NCI-H2107 treated with DMSO at 0.1 percent for 48 hours (cell line): ENCODE measurements around the gene NHEJ1.

Experiments used
- DNase-seq: peaks from one replicate; lab custom pipeline; 2025; ENCODE audit not compliant: unreplicated experiment; lab: John Stamatoyannopoulos, UW

The NHEJ1 gene

DNA sequence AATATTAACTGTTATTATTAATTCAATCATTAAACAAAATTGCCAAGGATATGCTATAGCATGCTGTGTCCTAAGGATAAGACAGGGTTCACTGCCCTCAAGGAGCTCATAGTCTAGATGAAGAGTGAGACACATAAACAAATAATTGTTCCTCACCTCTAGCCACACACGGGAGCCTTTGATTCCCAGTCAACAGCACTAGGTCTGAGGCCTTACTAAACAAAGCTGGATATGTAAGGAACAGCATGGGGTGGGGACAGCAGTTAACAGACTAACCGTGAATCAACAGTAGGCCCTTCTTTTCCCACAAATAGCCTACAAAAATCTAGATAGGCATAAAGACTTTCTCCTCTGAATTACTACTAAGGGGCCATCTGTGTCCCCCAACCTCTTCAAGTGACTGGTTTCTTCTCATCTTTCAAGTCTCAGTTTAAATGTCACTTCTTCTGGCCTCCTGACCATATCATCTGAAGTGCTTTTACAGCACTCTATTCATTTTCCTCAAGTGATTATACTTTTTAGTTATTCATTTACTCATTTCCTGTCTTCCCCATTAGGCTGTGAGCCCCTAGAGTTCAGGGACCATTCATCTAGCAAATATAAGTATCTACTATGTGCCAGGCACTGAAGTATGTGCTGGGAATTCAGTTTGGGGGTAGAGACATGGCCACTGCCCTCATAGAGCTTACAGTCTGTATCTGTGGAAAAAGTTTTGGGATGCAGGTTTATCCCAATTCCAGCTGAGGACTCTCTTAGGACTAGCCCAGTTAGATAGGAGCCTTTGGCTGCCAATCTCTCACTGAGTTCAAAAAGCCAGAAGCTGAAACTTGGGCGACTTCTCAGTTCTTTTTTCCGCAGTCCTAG, 69.9 kb downstream of the NHEJ1 start:
- no peak for DNase-seq

DNA sequence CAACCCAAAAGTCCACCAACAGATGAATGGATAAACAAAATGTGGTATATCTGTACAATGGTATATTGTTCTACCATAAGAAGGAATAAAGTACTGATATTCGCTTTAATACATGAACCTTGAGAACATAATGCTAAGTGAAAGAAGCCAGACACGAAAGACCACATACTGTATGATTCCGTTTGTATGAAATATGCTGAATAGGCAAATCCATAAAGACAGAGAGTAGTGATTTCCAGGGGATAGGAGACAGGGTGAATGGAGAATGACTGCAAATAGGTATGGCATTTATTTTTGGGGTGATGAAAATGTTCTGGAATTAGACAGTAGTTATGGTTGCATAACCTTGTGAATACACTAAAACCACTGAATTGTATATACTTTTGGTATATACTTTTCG, 71.3 kb downstream of the NHEJ1 start:
- no peak for DNase-seq

DNA sequence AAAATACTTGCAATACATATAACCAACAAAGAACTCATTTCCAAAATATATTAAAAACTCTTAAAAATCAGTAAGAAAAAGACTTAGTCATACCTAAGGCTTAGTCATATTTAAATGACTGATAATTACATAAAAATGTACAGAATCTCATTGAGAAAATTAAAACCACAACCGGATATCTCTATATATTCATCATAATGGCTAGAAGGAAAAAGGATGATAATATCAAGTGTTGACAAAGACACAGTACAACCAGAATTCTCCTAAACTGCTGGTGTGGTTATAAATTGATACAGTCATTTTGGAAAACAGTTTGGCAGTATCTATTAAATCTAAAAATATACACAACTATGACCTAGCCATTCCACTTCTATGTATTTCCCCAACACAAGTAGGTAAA, 72.8 kb downstream of the NHEJ1 start:
- DNase-seq = no peak

DNA sequence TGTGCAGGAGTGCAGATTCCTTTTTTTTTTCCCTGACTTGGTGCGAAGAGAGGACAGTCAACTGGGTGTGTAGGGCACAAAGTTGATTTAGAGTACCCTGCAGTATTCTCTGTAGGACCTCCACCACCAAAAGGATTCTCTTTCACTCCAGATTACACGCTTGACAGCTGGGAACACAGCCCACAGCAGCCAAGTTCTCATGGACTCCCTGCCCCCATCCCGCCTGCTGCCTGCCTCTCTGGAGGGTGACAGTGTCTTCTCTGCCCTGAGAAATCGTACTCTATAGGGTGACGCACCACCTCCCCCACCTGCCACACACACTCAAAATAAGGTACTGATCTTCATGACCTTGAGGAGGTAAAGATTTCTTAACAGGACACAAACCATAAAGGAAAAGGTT, 73.3 kb downstream of the NHEJ1 start:
- DNase-seq = no peak

DNA sequence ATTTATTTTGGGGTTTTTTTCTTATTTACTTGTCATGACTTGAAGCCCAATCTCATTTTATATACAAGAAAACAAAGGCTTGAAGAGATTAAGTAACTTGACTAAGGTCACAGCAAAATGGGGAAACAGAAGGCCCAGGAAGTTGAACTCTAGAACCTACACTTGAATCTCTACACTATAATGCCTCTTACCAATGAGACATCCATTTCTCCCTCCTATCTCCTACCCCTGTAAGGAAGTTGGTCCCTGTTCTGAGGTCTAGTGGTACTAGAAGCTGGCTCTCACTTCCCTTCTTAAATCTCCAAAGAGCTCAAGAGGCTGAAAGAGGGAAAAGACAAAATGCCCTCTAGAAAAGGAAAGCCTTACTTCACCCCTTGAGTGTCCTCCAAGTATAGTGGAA, 74.4 kb downstream of the NHEJ1 start:
- DNase-seq = no peak

DNA sequence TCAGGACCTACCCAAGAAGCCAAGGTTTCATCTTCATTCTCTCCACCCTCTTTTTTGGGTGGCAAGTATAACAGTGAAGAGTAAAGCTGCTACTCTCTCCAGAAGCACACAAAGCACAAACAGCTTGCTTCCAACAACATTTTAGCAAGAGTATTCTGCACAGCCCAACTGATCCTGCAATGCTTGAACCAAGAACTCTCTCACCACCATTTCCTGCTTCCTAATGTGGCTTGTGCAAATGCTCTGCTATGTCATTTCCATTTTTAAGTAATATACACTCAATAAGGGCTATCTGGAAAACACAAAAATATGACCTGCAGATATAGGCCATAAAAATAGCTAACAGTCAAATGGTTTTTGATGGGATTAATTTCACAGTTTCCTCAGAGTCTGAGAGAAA, 75.8 kb downstream of the NHEJ1 start:
- no peak for DNase-seq

DNA sequence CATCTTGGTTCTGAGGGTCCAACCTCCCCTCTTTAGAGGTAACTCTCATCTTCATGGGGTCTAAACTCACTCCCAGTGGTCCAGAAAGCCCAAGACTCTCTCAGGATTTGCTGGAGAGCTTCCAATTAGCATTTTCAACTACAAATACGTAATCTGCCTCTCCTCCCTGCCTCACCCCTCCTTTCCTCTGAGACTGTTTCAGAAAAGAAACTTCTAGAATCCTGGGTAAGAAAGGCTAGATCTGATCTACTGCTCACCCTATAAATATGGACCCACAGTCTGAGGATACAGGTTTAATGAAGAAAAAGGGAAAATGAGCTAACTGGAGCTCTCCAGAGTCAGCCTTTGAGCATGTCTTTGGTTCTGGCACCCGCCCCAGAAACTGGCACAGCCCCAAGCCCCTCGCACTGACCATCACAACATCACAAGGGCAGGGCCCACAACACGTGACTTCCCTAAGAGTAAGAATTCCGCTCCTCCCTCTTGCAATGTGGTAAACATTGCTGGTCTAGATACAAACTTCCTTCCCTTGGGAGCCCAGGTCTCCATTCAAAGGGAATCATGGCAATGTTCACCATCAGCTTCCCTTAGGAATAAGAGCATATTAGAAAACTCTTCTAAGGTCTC, 78.2 kb downstream of the NHEJ1 start:
- DNase-seq = no peak

DNA sequence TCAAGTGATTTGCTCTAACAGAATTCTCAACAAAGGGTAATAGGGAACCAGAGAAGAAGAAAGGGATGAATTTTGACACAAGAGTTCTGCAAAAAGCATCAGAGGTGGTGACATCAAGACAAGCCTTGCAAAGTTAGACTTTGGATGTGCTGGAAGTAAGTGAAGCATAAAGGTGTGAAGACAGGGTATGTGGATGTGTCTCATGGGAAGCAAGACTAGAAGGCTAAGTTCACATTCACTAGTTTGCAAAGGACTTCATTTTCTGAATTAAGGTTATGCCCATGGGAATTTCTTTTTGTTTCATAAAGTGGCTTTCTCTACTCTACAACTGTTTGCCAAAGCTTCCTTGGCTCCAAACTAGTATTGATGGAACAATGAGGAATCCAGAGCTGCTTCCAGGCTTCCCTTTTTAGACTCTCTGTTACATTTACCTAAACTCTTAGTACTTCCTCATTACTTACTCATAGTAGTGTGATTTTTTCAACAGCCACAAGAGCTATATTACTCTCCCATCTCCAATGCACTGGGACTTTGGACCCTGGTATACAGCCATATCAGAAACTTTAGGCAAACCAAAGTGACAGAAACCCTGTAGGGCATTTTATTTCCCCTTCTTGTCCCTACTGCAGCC, 78.8 kb downstream of the NHEJ1 start:
- no peak for DNase-seq

DNA sequence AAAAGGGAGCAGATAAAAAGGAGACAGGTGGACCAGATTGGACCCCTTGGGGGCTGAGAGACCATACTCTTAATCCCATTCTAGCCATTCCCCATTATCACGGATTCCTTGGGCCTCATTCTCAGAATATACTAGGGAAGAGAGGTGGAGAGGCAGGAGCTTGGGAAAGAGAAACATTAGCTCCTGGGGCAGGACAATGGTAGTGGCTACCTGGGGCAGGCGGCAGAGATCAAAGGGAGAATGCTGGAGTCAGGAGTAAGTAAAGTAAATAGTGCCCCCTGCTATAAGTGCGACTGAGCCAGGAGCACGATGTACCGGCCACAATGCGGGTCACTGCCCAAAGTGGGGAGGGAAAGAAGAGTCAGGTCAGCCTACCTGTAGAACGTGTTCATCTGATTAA, 79.5 kb downstream of the NHEJ1 start:
- DNase-seq = no peak

DNA sequence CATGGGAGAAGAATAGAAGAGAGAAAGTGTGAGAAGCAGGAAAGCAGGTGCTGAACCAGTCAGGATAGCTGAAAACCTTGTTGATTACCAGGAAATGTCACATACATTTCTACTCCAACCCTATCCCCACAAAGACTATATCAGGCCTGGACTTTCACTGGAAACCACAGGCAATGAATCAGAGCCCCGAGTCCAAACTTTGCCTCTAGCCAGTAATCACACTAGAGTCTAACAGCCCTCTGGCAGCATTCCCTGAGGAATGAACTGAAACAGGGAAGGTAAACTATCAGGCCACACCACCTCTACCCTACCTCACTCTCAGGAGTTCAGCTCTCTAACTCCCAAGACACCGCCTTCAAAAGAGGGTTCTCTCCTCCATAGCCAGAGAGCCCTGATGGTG, 81.2 kb downstream of the NHEJ1 start:
- no peak for DNase-seq

DNA sequence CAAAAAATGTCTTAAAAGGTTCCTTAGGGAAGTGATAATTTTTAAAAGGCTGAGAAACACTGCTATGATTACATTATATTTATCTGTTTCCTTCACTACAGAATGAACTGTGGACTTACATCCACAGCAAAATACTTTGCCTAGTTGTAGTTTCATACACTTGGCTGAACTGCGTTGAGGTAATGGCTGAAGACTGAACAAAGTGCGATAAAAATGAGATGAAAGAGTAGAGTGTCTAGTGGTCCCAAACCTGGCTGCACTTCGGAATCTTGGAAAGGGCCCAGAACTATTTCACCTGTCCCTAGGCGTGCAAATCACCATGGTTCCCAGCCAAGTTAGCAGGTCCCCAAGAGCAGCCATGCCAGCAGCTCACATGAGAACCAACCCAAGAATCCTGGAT, 81.7 kb downstream of the NHEJ1 start:
- no peak for DNase-seq

DNA sequence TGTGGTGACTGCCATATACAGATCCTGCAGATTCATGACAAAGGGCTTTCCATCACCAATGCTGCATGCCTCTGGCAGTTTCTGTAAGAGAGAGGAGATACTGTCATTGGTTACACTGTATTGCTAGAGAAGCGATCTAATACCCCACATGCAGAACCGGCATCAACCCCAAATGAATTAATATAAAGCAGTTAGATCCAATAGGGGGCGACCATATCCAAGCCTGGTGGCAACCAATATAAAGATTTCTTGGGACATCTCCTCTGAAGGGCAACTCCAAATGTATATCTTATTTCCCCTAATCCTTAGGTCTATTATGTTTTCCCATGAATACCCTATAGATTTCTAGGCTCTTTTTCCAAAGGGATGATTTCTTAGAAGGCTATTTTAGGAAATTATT, 82.5 kb downstream of the NHEJ1 start:
- no peak for DNase-seq

DNA sequence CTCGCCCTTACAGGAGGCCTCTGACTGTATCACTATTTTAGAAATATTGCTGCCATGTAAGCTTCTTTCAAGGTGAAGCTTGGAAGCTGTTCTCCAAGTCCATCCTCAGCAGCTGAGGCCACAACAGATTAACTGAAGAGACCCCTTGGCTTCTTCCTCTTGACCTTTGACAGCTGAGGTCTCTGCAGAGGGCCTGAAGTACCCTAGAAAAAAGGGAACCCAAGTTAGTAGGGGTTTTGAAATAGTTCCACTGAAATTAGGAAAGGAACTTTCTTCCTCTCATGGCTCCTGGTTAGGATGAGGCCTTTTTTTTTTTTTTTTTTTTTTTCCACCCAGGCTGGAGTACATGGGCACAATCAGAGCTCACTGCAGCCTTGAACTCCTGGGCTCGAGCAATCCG, 84.4 kb downstream of the NHEJ1 start:
- DNase-seq = no peak

DNA sequence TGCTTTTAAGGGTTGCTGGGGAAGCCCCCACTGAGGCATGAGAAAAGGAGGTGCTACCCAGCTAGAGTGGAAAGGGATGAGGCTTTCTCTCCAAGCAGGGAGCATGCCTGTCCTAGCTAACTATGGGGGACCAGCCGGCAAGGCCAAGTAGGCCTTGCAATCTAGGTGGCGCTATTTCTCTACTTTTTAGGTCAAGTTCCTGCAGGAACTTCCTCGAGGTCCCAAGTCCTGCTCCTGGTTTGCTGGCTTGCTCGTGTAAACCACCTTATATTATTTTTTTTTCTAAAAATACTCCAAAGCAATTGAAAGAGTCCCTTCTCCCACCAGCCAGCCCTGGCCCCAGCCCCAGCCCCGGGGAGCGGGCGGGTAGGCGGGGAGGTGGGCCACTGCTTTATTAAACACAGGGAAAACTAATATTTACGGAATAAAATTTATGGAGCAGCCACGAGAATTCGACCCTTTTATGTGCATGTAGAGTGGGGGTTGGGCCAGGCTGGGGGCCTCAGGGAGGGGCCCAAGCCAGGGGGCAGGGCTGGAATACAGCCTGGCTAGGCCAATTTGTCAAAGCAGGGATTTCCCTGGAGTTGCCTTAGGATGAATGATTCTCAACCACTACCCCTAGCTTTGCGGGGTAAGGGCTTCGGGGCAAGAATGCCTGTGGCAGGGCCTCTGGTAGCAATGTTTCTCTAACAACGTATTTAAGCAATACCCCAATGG, 87.0 kb downstream of the NHEJ1 start:
- peak; percentile 5 for DNase-seq

DNA sequence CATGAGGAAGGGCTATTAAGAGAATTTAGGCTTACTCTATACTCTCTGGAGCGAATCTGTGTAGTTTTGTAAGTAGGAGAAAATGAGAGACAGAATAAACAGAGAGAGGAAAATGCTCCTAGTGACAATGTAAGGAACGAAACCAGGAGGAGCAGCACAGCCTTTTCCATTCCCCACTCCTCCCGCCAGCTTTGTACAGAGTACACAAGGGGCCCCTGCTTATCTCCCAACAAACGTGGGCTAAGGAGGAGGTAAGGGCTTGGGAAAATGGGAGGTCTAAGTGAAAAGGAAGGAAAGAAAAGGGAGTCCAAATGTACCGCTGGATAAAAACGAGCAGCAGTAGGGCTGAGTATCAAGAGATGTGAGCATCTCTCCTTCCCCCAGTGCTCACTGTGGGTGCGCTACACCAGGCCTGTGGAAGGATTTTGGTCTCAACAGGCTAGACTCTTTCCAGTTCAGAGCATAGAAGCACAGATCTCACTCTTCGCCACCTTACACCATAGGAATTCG, 87.8 kb downstream of the NHEJ1 start:
- DNase-seq = no peak

DNA sequence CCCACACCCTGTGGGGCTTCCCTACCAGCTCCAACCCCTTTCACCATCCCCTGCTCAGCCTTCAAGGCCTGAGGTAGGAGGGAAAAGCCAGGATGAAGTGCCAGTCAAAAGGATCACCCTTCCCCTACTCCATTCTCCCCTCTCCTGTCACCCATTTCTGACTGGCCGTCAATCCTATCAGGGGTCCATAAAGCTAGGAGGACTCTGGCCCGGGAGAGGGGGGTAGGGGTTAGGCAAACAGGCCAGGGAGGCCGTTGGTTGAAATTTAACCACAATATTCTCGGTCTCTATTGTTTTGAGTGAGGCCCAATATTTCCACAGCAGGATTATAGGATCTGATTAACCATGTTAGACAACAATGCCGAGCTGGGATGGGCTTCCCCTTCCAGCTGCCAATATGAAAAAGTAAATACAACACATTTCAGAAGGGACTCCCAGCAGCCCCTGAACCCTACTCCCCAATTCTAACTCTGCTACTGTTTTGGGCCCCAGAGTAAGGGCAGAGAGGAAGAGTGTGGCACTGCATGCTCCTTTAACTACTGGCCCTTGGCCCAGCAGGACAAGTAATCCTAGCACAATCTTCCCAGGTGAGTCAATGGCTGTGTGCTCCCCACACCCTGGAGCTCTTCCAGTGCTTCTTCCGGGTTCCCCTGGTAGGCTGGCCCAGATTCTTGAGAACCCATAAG, 89.3 kb downstream of the NHEJ1 start:
- no peak for DNase-seq

DNA sequence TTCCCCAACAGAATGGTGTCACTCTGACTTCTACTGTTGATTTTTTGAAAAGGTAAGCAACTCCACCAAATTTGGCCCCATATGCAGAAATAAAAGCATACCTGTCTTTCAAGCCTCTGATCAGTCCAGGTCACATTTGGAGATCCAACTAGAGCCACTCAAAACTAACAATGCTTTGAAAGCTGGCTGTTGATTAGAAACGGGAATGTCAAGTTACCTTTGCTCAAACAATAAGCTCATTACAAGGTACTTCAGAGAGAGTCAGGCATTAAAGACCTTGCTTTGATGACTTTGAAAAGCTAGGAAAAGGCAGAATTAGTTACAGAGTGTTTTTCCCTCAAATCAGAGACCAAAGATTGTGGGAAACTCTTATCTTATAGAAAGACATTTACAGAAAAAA, 95.1 kb downstream of the NHEJ1 start:
- no peak for DNase-seq

DNA sequence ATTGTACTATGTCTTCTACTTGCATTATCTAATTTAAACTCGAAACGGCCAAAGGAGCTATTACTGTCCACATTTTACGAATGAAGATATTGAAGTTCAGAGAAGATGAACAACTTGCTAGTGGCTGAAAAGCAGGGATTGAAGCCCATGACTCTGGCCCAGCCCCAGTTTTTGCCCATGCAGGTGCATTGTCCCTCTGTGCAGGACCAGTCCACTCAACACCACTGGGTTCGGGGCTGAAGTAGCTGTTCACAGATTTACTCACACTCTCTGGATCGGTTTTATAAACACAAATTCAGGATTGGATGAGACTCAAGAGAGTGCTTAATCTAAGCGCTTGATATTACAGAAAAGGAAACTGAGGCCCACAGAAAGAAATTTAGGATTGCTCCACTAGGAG, 98.5 kb downstream of the NHEJ1 start:
- no peak for DNase-seq

DNA sequence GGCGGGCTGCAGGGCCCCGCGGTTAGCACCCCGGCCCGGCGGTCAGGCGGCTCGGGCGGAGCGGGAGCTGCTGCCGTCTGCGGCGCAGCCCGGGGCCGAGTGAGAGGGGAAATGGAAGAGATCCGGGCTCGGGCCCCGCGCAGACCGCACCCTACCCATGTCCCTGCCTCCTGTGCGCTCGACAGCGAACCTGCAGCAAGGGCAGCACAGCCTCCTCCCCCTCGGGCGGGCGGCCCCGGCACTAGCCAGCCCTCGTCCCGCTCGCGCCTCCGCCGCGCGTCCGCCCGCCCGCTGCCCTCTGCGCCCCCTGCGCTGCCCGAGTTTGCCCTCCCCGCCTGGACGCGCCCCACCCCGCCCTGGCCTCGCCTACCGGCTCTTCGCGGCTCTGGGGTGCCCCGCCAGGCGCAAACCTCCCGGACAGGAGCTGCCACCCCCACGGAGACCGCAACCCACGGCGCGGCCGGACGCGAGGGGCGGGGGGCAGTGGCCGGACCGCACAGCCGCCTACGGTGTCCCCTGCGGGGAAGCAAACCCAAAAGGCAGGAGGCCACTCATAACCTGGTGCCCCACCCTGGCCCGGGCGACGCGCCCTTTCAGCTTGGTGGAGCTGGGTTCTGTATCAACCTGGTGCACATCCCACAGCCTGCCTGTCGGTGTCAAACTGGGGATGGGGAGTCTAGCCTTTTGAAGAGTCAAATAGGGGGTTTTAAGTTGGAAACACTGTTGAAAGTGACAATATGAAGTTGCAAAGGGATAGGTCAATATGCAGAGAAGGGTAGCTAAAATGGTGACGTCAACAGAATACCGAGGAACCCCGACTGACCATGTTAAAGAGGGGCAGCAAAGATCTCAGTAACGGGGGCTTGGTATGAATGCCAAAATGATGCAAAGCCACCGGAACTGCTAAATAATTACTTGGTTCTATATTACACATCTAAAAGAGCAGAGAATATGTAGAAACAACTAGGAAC, 99.5 kb downstream of the NHEJ1 start, which contains the start of gene IHH:
IHH (minus strand) TSS at position 101 of the 971 bp plus-strand sequence. CDS start 454 bp downstream, outside the sequence.
- no peak for DNase-seq
